Activated T-cell treated with anti-CD3 and anti-CD28 coated beads, Interleukin-2, amount 50 U/mL, for 4 hours (primary cell): ENCODE data around the gene CYFIP1. TPM values are rescaled to one million over a fixed set of nuclear protein-coding genes. Genes with fewer than 3 reads are reported as not detected.
"Not testable (repeated sequence)": the region's sequence is repeated elsewhere in the genome, so short reads cannot be mapped to it uniquely, and the experiment has no call there.

Experiments used
- ATAC-seq, 2 donors: fragments of 200-7000 bp; cut with Tn5 transposase; one replicate each; pipeline ENCODE4 v1.10.0; 2021
- DNase-seq: peaks from one replicate; pipeline ENCODE4 v3.0.0-alpha.2; 2020
- H3K27me3 Mint-ChIP-seq: one replicate; pipeline ENCODE4 v1.8.0; 2021; ENCODE audit warnings: low read depth, mixed read lengths
- H3K36me3 Mint-ChIP-seq: one replicate; pipeline ENCODE4 v1.8.0; 2022; ENCODE audit warnings: mixed read lengths; ENCODE audit not compliant: insufficient read depth
- H3K4me1 Mint-ChIP-seq: one replicate; pipeline ENCODE4 v1.8.0; 2021; ENCODE audit warnings: low read depth, mixed read lengths
- H3K4me3 Mint-ChIP-seq: one replicate; pipeline ENCODE4 v1.8.0; 2021; ENCODE audit warnings: mild to moderate bottlenecking, moderate library complexity, mixed read lengths
- H3K9me3 Mint-ChIP-seq: one replicate; pipeline ENCODE4 v1.8.0; 2021; ENCODE audit warnings: mixed read lengths
- total RNA-seq, 3 donors: library from RNA; stranded (reverse); gene quantifications; one replicate each; pipeline ENCODE4 v1.2.1, GENCODE V29; 2021

The CYFIP1 gene
- 10 to 100 TPM in 2 of 3 donors, 1 to 10 TPM in 1; 8.8 to 17.9 (median 12.5) TPM for total RNA-seq

- peaks cover 17% of the 10 kb centered on the region for H3K27me3 Mint-ChIP-seq
- peaks cover 13% of the 10 kb centered on the region for H3K4me1 Mint-ChIP-seq
- no peaks in the 10 kb centered on the region for H3K36me3 Mint-ChIP-seq
- ATAC-seq: peak; percentile 51 to 58
- peak within 1 kb of the TSS; percentile 84 for H3K4me3 Mint-ChIP-seq
- no peak for DNase-seq
- no peaks in the 10 kb centered on the region for H3K9me3 Mint-ChIP-seq
These were observed at the start of gene CYFIP1 for GRCh38 chr15:22980189-22981050. CYFIP1 (minus strand) TSS chr15:22980368; CDS start chr15:22947285, 33,083 bp downstream.

GRCh38 chr15:23026218-23026617, 46.0 kb upstream of the CYFIP1 start:
- ATAC-seq (no peak), DNase-seq (no peak)
- no peaks in the 10 kb centered on the region for H3K4me1 Mint-ChIP-seq
- H3K4me3 Mint-ChIP-seq: no peak overlapping the region
- no peaks in the 10 kb centered on the region for H3K9me3 Mint-ChIP-seq
- peaks cover 33% of the 10 kb centered on the region for H3K36me3 Mint-ChIP-seq
- no peaks in the 10 kb centered on the region for H3K27me3 Mint-ChIP-seq

GRCh38 chr15:23022156-23022555, 42.0 kb upstream of the CYFIP1 start:
- no peak for ATAC-seq

GRCh38 chr15:23014394-23015000, 34.3 kb upstream of the CYFIP1 start:
- no peak overlapping the region for H3K4me3 Mint-ChIP-seq
- DNase-seq: no peak
- H3K36me3 Mint-ChIP-seq: peaks cover 35% of the 10 kb centered on the region
- no peaks in the 10 kb centered on the region for H3K27me3 Mint-ChIP-seq
- H3K9me3 Mint-ChIP-seq: no peaks in the 10 kb centered on the region
- no peaks in the 10 kb centered on the region for H3K4me1 Mint-ChIP-seq
- no peak for ATAC-seq

More at GRCh38 chr15:23022156-23022555, 42.0 kb upstream of the CYFIP1 start:
- no peaks in the 10 kb centered on the region for H3K27me3 Mint-ChIP-seq
- peaks cover 31% of the 10 kb centered on the region for H3K36me3 Mint-ChIP-seq
- no peak overlapping the region for H3K4me3 Mint-ChIP-seq
- no peak for DNase-seq
- no peaks in the 10 kb centered on the region for H3K4me1 Mint-ChIP-seq
- H3K9me3 Mint-ChIP-seq: no peaks in the 10 kb centered on the region

GRCh38 chr15:23013681-23014080, 33.5 kb upstream of the CYFIP1 start:
- Mint-ChIP-seq H3K27me3 (no peaks in the 10 kb centered on the region), H3K9me3 (no peaks in the 10 kb centered on the region), H3K36me3 (peaks cover 29% of the 10 kb centered on the region), H3K4me3 (no peak overlapping the region), H3K4me1 (no peaks in the 10 kb centered on the region)
- ATAC-seq (no peak), DNase-seq (no peak)

GRCh38 chr15:23012616-23013015, 32.4 kb upstream of the CYFIP1 start:
- H3K9me3 Mint-ChIP-seq, DNase-seq, ATAC-seq, H3K27me3 Mint-ChIP-seq, H3K4me3 Mint-ChIP-seq, H3K4me1 Mint-ChIP-seq: not testable (repeated sequence)
- H3K36me3 Mint-ChIP-seq: peaks cover 28% of the 10 kb centered on the region

GRCh38 chr15:23003736-23004135, 23.6 kb upstream of the CYFIP1 start:
- H3K36me3 Mint-ChIP-seq: peaks cover 43% of the 10 kb centered on the region
- no peak overlapping the region for H3K4me3 Mint-ChIP-seq
- H3K9me3 Mint-ChIP-seq: no peaks in the 10 kb centered on the region
- H3K27me3 Mint-ChIP-seq: no peaks in the 10 kb centered on the region
- H3K4me1 Mint-ChIP-seq: no peaks in the 10 kb centered on the region
- no peak for DNase-seq
- no peak for ATAC-seq

- Mint-ChIP-seq H3K36me3 (peaks cover 43% of the 10 kb centered on the region), H3K27me3 (no peaks in the 10 kb centered on the region), H3K9me3 (no peaks in the 10 kb centered on the region), H3K4me3 (no peak overlapping the region), H3K4me1 (no peaks in the 10 kb centered on the region)
- ATAC-seq: no peak
- no peak for DNase-seq
These were observed 22.8 kb upstream of the CYFIP1 start for GRCh38 chr15:23002920-23003319.

- H3K4me1 Mint-ChIP-seq: no peaks in the 10 kb centered on the region
- no peaks in the 10 kb centered on the region for H3K27me3 Mint-ChIP-seq
- H3K36me3 Mint-ChIP-seq: peaks cover 19% of the 10 kb centered on the region
- H3K4me3 Mint-ChIP-seq: no peak overlapping the region
- ATAC-seq (no peak), DNase-seq (no peak)
- H3K9me3 Mint-ChIP-seq: no peaks in the 10 kb centered on the region
These were observed 15.6 kb upstream of the CYFIP1 start for GRCh38 chr15:22995795-22996194.

GRCh38 chr15:22992024-22992326, 11.8 kb upstream of the CYFIP1 start:
- Mint-ChIP-seq H3K27me3 (no peaks in the 10 kb centered on the region), H3K4me1 (no peaks in the 10 kb centered on the region), H3K9me3 (no peaks in the 10 kb centered on the region), H3K36me3 (peaks cover 9% of the 10 kb centered on the region), H3K4me3 (no peak overlapping the region)
- ATAC-seq: no peak
- DNase-seq: no peak

- Mint-ChIP-seq H3K9me3 (no peaks in the 10 kb centered on the region), H3K4me3 (no peak overlapping the region), H3K4me1 (no peaks in the 10 kb centered on the region), H3K36me3 (peaks cover 5% of the 10 kb centered on the region), H3K27me3 (no peaks in the 10 kb centered on the region)
- DNase-seq (no peak), ATAC-seq (no peak)
These were observed 9.7 kb upstream of the CYFIP1 start for GRCh38 chr15:22989576-22990477.

- Mint-ChIP-seq H3K9me3 (no peaks in the 10 kb centered on the region), H3K27me3 (no peaks in the 10 kb centered on the region), H3K36me3 (peaks cover 3% of the 10 kb centered on the region), H3K4me3 (no peak overlapping the region), H3K4me1 (no peaks in the 10 kb centered on the region)
- DNase-seq: no peak
- no peak for ATAC-seq
These were observed 8.6 kb upstream of the CYFIP1 start for GRCh38 chr15:22988811-22989210.

- not testable (repeated sequence) for DNase-seq, H3K36me3 Mint-ChIP-seq, H3K4me3 Mint-ChIP-seq, H3K9me3 Mint-ChIP-seq, ATAC-seq
- H3K4me1 Mint-ChIP-seq: peaks cover 13% of the 10 kb centered on the region
- H3K27me3 Mint-ChIP-seq: peaks cover 15% of the 10 kb centered on the region
These were observed 1.8 kb upstream of the CYFIP1 start for GRCh38 chr15:22981931-22982330.

GRCh38 chr15:22981051-22981840, 1.1 kb upstream of the CYFIP1 start:
- no peak for DNase-seq
- H3K9me3 Mint-ChIP-seq: no peaks in the 10 kb centered on the region
- peak overlapping the region; percentile 68 for H3K4me3 Mint-ChIP-seq
- H3K27me3 Mint-ChIP-seq: peaks cover 17% of the 10 kb centered on the region
- no peaks in the 10 kb centered on the region for H3K36me3 Mint-ChIP-seq
- H3K4me1 Mint-ChIP-seq: peaks cover 13% of the 10 kb centered on the region
- ATAC-seq: no peak
